HS-27A (cell line): ENCODE results near the gene TBC1D22A.
"Not testable (repeated sequence)": the region's sequence is repeated elsewhere in the genome, so short reads cannot be mapped to it uniquely, and the experiment has no call there.

Experiments used
- DNase-seq: peaks from one replicate; pipeline ENCODE4 v3.0.0-alpha.2; 2012; ENCODE audit warnings: low read depth, missing footprints

The TBC1D22A gene

DNA sequence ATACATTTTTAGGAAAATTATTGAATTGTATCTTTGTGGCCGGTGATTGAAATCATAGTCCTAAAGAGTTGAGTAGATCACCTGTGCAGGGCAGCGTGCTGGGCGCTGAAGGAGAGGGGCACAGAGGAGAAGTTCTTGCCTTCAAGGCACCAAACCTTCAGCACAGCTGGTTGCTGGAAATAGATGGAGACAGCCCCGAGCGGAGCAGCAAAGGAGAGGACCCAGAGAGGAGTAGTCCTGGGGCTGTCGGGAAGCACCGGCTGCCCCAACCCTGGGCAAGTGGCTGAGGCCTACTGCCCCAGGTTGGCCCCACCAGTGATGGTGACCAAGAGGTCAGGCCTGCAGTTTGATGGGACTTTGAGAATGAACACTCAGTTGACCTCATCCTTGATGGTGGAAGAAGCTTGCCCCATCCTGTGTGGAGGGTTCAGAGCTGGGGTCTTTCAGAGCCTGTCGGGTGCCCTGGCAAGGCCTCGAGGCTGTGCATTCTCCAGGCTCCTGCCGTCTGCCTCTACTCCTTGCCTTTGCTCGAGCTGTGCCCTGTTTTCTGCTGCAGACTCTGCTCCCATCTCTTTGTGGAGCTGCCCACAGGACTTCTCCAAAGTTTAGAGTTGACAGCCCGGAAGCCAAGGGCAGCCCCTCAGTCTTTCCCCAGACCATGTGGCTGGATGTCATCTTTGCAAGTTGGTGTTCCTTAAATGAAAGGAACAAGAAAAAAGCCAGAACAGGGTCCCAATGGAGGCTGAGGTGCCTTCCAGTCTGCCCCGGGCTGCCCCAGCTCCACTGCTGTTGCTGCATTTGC lies 285.1 kb downstream of the TBC1D22A start:
- DNase-seq, result no peak

DNA sequence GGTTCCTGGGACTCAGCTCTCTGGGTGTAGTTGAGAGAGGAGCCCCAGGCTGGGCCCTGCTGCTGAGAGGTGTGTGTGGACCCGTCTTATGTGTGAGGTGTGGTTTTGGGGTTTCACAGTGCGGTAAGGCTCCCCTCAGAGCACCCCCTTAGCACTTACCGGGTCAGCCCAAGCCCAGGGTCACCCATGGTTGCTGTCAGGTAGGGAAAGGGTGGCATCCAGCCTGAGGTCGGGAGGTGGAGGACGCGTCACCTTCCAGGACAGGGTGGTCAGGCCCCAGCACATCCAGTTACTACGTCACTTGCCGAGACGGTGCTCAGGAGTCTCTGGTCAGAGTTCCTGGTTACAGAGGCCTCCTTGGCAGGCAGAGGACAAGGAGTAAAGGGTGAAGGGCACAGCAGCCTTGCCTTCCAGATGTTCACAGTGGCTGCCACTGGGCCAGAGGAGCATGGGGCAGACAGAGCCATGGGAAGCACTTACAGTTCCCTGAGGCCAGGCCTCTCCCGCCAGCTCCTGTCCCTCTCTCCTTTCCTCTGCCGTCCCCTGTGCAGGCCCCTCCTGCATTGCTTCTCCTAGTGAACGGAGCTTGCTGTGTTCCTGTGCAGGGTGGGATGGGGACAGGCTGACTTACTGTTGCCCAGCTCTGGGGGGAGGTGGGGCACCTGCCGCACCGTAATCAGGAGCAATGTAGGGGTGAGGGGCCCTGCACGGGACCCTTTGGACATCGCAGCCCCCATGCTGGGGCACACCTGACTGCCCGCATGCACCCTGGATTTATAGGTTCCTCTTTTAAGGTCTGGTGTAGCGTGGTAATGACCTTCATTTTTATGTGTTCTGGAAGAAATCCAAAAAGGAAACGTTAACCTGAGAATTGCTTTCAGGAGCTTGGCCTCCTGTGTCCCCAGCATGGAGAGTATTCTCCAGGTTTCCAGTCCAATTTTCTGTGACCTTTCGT lies 285.9 kb downstream of the TBC1D22A start:
- DNase-seq, result no peak

DNA sequence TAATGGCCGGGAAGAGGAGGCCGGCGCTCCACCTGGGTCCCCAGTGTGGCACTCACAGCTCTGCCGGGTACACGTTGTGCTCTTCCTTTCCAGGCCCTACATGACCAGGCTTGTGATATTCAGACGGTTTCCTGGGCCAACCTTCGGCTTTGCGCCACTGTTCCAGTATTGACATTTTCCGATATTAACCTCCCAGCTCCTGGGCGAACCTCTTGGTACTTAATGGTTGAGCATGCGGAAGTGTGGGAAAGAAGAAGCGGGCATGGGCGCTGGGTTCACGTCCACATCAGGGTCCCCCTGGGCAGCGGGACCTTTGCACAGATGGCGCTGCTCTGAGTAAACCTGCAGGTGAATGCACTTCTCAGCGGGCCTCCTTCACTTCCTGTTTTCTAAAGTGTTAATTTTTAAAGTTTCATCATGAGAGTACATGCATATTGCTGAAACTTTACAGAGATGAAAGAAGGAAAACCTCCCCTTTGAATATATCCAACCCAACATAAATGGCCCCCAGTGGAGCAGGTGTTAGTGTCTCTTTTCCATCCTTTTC lies 286.7 kb downstream of the TBC1D22A start:
- no peak for DNase-seq

DNA sequence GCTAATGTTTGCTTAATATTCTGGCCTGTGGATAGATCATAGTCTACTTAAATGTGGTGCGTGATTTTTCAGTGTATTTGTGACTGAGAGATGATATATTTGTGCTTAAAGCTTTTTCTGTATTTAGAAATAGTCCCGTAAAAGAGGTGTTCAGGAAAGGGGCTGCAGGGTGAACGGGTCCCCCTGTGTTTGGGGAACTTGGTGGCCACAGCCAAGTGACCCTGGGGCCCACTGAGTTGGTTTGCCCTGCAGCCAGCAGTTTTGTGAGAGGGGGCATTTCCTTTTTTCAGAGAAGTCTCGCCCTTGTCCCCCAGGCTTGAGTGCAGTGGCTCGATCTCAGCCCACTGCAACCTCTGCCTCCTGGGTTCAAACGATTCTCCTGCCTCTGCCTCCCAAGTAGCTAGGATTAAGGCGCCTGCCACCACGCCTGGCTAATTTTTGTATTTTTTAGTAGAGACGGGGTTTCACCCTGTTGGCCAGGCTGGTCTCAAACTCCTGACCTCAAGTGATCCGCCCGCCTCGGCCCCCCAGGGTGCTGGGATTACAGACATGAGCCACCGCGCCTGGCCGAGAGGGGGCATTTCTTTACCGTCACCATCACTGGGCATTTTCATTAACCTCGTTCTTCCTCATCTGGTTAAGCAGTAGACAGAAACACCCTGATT lies 287.4 kb downstream of the TBC1D22A start:
- not testable (repeated sequence) for DNase-seq

DNA sequence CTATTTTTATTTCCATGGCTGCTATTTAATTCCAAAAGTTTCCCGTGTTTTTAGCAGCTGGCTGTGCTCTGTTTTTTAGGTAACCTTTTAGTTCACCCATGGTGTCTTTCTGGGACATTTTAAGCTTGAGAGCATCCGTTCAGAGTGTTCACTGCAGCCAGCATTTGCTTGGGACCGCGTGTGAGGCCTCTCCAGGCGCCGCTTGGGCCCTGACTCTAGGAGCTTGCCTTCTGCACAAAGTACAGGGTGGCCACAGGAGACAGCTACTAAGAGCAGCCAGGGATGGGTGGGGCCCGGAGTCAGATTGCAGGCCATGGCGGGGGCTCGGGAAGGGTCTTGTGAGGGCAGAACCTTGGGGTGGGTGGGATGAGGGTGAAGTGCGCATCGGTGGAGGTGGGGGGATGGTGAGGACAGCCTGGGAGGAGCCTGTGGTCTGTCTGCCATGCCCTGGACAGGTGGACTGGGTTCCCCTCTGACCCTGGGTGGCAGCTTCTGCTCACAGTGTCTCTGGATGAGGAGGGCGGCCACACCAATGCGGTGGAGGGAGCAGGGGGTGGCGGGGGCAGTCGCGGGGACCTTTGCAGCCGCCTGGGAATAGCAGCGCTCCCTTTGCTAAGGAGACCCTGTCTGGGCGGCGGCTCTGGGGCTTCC lies 288.1 kb downstream of the TBC1D22A start:
- DNase-seq, result no peak

DNA sequence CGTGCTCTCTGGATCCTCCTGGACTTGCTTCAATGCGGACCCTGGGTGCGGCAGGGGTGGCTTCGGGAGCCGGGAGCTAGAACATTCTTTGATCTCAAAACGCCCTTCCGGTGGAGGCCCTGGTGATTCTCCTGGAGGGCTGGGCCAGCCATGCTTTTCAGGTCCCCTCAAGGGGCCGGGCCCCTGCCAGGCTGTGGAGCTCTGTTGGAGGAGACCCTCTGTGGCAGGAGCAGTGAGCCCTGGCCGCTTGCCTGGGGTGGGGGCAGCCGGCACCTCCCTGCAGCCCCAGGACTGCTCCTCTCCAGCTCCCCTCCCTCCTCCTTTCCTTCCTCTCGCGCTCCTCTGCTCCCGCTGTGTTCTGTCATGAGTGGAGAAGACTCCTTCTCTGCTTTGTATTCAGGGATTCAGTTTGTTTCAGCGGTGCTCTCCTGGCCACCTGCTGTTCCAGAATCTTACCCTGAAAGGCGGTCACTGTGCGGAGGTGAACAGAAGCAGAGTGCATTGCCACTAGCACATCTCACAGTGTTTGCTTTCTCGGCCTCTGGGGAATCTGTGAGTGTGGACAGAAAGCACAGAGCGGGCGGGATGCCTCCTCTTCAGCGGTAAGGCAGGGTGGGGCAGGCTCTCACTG lies 289.1 kb downstream of the TBC1D22A start:
- no peak for DNase-seq

DNA sequence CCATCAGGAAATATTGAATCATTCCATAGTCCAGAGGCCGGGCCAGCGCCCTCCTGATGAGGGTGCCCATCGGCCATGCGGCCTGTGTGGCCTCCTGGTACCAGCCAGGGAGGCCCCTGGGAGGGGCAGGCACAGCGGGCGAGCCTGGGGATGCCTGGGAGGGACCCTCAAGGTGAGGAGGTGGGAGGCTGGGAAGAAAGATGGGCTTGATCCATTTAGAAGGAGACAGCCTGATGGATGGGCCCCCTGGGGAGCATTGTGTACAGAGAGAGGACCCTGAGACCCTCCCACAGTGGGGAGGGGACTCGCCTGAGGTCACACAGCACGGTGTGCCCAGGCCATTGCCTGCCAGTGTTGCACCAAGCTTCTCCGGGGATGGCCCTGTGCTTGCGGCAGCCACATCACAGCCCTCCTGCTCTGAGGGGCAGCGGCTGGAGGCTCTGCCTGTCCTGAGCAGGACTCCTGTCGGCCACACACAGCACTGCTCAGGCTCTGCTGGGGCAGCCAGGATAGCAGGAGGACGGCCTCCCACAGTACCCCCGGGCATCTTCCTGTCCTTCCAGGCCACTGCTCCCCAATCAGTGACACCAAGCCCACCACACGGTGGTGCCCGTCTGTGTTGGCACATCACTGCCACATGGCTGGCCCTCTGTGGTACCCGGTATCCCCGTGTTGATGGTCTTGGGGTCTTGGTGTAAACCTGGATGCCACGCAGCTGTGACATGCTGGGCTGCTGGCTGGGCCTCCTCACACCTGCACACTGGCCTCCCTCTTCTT lies 290.0 kb downstream of the TBC1D22A start:
- DNase-seq, result no peak

DNA sequence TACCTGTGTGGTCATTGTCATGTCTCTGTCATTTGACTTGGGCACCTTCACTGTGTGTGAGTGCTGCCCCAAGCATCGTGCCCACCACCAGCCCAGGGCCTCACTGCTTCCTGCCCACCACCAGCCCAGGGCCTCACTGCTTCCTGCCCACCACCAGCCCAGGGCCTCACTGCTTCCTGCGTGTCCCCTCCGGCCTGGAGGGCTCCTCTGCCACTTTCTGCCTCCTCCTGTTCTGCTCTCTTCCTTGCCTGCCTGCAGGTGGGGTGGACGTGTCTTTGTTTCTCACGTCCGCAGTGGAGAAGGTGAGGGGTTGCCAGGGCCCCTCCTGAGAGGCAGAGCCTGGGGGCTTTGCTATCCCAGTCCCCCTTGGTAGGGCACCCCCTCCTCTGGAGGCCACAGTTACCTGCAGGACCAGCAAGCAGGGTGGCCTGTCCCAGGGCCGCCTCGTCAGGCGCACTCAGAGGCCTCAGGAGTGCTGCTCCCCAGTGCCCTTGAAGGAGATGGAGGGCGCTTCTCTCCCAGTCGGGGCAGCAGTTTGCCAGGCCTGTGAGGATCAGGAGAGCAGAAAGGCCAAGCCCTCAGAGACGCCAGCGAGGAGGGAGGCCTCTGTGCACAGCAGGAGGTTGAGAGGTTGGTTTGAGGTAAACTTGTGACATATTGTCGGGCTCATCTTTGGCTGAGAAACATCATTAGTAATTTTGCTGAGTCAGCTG lies 290.7 kb downstream of the TBC1D22A start:
- DNase-seq, result no peak

DNA sequence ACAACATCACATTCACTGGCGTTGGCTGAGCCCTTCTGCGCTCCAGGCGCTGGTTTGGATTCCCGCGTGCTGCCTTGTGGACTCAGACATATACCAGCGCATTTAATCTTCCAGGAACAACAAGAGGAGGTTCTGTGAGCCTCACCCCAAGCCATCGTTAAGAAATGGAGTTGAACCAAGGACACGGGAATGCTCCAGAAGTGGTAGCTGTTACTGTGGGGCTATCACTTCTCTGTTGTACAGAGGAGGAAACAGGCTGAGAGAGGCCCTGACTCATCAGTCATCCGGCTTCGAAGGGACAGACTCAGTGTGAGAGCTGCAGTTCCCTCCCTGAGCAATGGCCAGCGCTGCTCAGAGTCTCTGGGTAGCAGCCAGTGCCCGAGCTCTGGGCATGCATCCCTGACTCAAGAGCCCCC lies 291.3 kb downstream of the TBC1D22A start:
- no peak for DNase-seq

DNA sequence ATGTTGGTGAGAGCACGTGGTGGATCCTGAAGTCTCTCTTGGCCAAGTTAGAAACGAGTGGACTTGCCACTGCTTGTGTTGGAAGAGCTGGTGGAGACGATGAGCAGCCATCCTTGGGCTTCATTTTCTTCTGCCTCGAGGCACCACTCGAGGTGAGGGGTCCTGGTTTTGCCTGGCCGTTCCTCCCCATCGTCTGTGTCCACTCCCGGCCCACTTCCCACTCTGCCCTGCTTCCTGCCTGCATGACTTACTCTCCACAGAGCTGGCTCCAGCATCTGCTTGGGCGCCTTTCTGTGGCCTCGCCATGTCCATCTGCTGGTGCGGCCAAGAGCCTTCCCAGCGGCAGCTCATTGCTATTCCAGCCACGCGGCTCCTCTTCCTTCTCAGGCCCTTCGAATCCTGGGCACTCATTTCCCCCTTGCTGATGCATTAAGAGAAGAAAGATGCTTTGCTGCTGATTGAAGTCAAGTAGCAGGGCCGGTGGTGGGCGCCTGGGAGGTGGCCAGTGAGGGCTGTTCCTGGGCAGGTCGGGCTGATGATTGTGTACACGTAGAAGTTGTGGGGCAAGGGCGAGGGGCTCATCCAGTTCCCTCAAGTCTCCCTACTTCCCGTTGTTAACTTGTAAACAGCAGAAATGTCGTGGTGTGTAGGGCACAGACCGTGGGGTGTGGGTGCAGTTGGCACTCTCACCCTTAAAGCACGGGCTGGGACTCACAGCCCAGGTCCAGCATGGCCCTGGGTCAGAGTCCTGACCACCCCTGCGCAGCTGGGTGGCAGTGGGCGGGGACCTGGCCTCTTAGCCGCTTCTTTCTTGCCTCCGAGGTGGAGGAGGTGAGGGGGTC lies 292.0 kb downstream of the TBC1D22A start:
- no peak for DNase-seq

DNA sequence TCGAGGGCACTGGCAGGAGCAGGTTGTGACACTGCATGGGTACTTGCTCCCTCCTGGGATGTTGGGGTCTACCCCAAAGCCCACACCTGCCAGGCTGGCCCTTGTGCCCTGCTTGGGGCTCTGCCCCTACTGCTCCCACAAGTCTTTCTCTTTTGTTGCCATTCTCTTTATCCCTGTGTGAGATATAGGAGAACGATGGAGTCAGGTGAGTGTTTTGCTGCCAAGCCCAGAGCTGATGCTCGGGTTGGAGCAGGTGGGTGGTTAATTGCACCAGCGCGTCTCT lies 292.6 kb downstream of the TBC1D22A start:
- no peak for DNase-seq

DNA sequence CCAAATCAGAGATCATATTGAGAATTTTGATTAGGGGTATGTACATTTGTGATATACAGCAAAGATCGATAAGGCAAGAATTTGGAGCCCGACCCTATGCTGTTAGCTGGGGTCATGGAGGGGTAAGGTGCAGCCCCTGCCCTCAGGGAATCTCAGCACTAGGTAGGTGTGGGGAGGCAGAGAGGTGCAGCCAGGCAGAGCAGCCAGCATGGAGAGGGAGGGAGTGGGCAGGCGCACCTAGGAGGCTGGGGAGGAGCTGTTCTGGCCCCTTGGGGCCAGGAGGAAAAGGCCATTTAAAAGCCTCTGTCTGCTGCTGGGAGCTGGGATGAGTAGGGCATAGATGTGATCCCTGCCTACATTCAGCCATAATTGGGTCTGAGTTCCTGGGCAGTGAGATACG lies 293.0 kb downstream of the TBC1D22A start:
- DNase-seq, result no peak

DNA sequence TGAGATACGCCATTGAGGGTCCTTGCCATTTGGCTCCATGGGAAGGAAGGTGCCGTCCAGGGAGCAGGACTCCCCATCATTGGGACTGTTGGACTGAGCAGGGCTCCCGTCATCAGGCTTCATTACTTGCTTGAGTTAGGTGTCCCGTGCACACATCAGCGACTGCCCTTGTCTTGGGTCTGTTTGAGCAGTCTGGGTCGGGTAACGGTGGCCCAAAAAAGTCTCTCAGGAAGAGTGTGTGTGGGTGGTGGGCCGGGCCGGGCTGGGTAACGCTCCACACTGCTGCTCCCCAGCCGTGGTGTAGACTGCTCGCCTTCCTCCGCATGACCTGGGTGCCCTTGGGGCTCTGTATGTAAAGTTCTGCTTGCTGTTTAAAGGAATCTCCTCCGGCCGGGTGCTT lies 293.5 kb downstream of the TBC1D22A start:
- DNase-seq, result no peak

DNA sequence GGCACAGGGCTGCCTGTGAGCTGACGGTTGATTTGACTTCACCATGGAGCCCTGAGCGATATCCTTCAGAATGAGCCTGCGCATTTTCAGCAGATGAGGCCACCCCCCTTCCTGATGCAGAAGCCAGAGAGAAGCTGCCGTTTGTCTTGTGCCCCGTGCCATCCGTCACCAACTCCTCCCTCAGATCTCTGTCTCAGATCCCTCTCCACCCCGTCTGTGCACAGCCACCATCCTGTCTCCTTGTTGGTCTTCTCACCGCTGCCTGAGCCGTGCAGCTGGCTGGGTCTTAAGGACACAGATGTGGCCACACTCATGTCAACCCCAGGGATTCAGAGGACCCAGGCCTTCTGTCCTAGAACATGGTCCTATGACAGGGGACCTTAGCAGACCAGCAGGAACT lies 293.9 kb downstream of the TBC1D22A start:
- DNase-seq, result no peak

DNA sequence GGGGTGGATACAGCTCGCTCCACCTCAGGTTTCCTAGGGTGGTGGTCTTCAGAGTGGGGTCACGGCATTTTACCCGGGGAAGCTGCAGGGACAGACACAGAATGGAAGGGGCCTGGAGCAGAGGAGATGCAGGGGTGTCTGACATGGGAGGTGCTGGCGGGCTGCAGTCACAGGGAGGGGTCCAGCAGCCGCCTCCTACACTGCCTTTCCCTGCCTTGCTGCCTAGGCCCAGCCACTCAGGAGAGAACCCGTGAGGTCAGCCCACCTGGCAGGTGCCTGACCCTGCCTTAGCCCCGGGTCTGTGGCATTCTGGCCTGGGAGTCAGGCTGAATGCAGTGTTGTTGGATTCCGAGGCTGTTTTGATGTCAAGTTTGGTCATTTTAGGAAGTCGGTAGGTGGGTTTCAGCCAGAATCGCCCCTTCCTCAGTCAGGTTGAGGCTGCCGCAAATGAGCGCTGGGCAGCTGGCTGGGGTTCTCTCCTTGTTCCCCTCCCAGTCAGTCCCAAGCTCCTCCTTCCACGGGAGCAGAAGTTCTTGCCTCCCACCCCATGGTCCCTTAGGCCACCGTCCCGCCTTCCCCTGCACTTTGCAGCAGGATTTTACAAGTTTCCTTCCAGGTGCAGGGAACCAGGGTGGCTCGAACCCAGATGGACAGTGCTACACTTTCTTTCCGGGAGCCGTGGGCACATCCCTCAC lies 294.5 kb downstream of the TBC1D22A start:
- no peak for DNase-seq

DNA sequence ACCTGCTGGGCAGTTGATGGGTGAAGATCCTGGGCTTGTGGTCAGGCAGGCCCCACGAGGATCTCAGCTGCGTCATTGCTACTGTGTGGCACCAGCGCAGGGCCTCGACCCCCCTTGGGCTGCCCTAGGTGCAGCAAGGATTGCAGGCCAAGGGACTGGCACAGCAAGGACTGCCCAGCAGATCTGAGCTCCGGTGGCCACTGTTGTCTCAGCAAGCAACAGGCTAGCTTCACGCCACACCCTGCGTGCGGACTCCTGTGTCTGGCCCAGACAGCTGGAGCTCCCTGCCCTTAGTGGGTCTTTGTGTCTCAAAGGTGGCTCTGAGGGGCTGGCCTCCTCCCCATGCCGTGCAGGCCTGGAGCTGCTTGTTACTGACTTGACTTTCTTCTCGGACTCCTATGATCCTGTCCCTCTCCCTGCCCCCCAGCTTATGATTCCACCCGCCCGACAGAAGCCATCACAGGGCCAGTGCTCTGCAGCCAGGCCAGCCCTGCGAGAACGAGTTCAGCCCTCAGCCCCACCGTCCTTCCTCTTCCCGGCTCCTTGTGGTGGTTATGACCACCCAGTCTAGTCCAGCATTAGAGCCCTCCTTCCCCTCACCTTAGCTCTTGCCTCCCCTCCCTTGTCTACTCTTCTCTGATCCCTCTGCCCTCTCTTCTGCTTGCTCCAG lies 295.6 kb downstream of the TBC1D22A start:
- DNase-seq, result no peak

DNA sequence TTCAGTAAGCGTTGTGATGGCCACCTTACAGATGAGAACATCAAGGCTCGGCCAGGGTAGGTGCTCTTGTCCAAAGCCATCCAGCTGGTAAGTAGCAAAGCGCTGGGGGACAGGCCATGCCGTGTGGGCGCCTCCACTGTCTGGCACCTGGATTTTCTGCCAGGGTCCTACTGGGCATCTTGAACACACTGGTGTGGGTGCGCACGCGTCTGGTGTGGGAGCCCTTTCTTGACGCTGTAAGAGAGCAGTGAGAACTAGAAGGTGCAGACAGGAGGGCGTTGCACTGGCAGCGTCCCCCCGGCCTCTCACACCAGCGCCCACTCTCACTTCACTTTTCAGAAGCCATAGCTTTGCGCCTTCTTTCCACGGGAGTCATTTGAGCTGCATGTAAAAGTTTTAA lies 296.6 kb downstream of the TBC1D22A start:
- DNase-seq, result no peak

DNA sequence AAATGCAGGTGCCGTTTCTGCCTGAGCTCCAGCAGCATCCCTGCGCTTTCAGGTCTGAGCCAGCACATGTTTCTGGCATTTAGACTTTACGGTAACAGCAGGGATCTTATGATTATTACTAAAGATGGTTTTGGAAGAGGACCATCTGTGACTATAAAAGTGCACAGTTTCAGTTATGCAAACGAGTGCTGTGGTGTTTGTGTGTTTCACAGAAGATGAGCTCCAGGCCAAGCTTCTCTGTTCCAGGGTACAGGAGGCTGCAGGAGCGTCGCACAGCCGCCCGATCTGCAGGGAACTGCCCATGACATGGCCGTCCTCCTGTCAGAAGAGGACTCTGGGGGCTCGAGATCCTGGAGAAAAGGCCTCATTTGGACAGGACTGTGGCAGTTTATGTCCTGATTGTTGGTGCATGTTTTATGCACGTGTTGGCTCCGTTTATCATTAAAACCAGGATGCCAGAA lies 297.3 kb downstream of the TBC1D22A start:
- DNase-seq, result no peak
